ENCODE data around the gene KIF5B. TPM values are rescaled to one million over a fixed set of nuclear protein-coding genes. Genes with fewer than 3 reads are reported as not detected.

The KIF5B gene
- total RNA-seq, 1 donor from 2014 or later: 103 TPM

GRCh38 chr10:31963589-31963980, 92.6 kb downstream of the KIF5B start:
- no peaks in the 10 kb centered on the region for H3K27me3 Mint-ChIP-seq (ENCODE audit: unreplicated experiment)
- no peaks in the 10 kb centered on the region for H3K36me3 Mint-ChIP-seq (ENCODE audit: unreplicated experiment)
- DNase-seq (ENCODE audit: extremely low spot score, unreplicated experiment): no peak
- H3K4me1 Mint-ChIP-seq (ENCODE audit: unreplicated experiment): peaks cover 11% of the 10 kb centered on the region
- no peak overlapping the region for H3K27ac Mint-ChIP-seq (ENCODE audit: unreplicated experiment)
- TF ChIP-seq, protein P1, sequence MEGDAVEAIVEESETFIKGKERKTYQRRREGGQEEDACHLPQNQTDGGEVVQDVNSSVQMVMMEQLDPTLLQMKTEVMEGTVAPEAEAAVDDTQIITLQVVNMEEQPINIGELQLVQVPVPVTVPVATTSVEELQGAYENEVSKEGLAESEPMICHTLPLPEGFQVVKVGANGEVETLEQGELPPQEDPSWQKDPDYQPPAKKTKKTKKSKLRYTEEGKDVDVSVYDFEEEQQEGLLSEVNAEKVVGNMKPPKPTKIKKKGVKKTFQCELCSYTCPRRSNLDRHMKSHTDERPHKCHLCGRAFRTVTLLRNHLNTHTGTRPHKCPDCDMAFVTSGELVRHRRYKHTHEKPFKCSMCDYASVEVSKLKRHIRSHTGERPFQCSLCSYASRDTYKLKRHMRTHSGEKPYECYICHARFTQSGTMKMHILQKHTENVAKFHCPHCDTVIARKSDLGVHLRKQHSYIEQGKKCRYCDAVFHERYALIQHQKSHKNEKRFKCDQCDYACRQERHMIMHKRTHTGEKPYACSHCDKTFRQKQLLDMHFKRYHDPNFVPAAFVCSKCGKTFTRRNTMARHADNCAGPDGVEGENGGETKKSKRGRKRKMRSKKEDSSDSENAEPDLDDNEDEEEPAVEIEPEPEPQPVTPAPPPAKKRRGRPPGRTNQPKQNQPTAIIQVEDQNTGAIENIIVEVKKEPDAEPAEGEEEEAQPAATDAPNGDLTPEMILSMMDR (IDR thresholded peaks at IDR 0.05): no peak
- H3K9me3 Mint-ChIP-seq (ENCODE audit: unreplicated experiment): peaks cover 4% of the 10 kb centered on the region
- no peak overlapping the region for H3K4me3 Mint-ChIP-seq (ENCODE audit: unreplicated experiment)

DNA sequence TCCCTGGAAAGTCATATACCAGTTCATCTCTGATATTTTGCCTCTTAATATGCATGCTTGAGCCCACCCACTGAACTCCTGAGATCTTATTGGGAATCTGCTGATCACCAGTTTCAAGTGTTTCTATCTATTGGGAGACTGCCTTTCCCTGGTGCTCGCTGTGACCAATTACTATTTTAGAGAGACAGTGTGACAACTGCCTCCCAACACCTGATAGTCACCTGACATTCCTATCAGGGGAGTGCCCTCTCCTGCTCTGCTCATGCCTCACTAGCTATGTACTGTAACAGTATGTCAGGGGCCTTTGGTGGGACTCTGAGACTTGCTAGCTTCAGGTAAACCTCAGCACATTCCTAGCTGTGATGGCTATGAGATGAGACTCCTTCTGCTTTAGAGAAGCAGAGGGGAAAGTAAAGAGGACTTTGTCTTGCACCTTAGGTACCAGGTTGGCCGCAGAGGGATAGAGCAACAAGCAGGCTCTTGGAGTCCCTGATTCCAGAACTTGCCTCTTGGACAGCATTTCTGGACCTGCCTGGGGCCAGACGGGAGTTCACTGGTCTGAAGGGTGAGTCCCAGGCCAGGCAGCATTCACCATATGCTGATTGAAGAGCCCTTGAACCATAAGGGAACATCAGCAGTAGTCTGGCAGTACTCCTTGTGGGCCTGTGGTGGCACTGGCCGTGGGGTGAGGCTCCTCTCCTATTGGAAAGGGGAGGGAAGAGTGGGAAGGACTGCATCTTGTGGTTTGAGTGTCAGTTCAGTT, 93.2 kb downstream of the KIF5B start:
- no peaks in the 10 kb centered on the region for H3K27me3 Mint-ChIP-seq (ENCODE audit: unreplicated experiment)

GRCh38 chr10:31961277-31962074, 94.7 kb downstream of the KIF5B start:
- no peak overlapping the region for H3K4me3 Mint-ChIP-seq (ENCODE audit: unreplicated experiment)
- DNase-seq (ENCODE audit: extremely low spot score, unreplicated experiment): no peak
- TF ChIP-seq, protein P1 (IDR thresholded peaks at IDR 0.05): no peak
- no peaks in the 10 kb centered on the region for H3K36me3 Mint-ChIP-seq (ENCODE audit: unreplicated experiment)
- no peak overlapping the region for H3K27ac Mint-ChIP-seq (ENCODE audit: unreplicated experiment)
- peaks cover 4% of the 10 kb centered on the region for H3K9me3 Mint-ChIP-seq (ENCODE audit: unreplicated experiment)
- no peaks in the 10 kb centered on the region for H3K27me3 Mint-ChIP-seq (ENCODE audit: unreplicated experiment)
- H3K4me1 Mint-ChIP-seq (ENCODE audit: unreplicated experiment): peaks cover 11% of the 10 kb centered on the region

More for the DNA sequence above, 93.2 kb downstream of the KIF5B start:
- peaks cover 11% of the 10 kb centered on the region for H3K4me1 Mint-ChIP-seq (ENCODE audit: unreplicated experiment)
- no peak overlapping the region for H3K27ac Mint-ChIP-seq (ENCODE audit: unreplicated experiment)
- no peak for DNase-seq (ENCODE audit: extremely low spot score, unreplicated experiment)
- H3K9me3 Mint-ChIP-seq (ENCODE audit: unreplicated experiment): peaks cover 4% of the 10 kb centered on the region
- H3K36me3 Mint-ChIP-seq (ENCODE audit: unreplicated experiment): no peaks in the 10 kb centered on the region
- TF ChIP-seq, protein P1 (IDR thresholded peaks at IDR 0.05): no peak
- no peak overlapping the region for H3K4me3 Mint-ChIP-seq (ENCODE audit: unreplicated experiment)

GRCh38 chr10:31959461-31960173, 96.6 kb downstream of the KIF5B start:
- Mint-ChIP-seq H3K4me1 (ENCODE audit: unreplicated experiment) (peaks cover 11% of the 10 kb centered on the region), H3K36me3 (ENCODE audit: unreplicated experiment) (peaks cover under 1% of the 10 kb centered on the region), H3K27ac (ENCODE audit: unreplicated experiment) (no peak overlapping the region), H3K27me3 (ENCODE audit: unreplicated experiment) (no peaks in the 10 kb centered on the region), H3K4me3 (ENCODE audit: unreplicated experiment) (no peak overlapping the region), H3K9me3 (ENCODE audit: unreplicated experiment) (peaks cover 5% of the 10 kb centered on the region)
- TF ChIP-seq, protein P1 (IDR thresholded peaks at IDR 0.05): no peak
- DNase-seq (ENCODE audit: extremely low spot score, unreplicated experiment): no peak

Other genes starting within 250 kb of the KIF5B start
- gene ARHGAP12, start 127.6 kb downstream of the KIF5B start, total RNA-seq: 18.8 and 20.8 TPM in 2 replicates